GM19035 (cell line): ENCODE measurements around the gene SEC31B.

Experiments used
- ATAC-seq: cut with Tn5 transposase; IDR thresholded peaks from one replicate; pipeline ENCODE4 v1.9.1; 2021; ENCODE audit not compliant: unreplicated experiment

SEC31B gene

GRCh38 chr10:100498059-100498458, 21.6 kb downstream of the SEC31B start:
- ATAC-seq, result no peak

- ATAC-seq, result no peak
These were observed 23.1 kb downstream of the SEC31B start for GRCh38 chr10:100496567-100496966.

GRCh38 chr10:100490531-100490930, 29.1 kb downstream of the SEC31B start:
- ATAC-seq, result no peak

- ATAC-seq, result no peak
These were observed 30.3 kb downstream of the SEC31B start for GRCh38 chr10:100489396-100489795.

GRCh38 chr10:100487529-100487928, 32.1 kb downstream of the SEC31B start:
- no peak for ATAC-seq

- no peak for ATAC-seq
These were observed 33.7 kb downstream of the SEC31B start for GRCh38 chr10:100485801-100486495.

GRCh38 chr10:100485366-100485765, 34.3 kb downstream of the SEC31B start:
- ATAC-seq, result no peak

- no peak for ATAC-seq
These were observed 35.6 kb downstream of the SEC31B start for GRCh38 chr10:100483876-100484666.

- ATAC-seq, result no peak
These were observed 36.9 kb downstream of the SEC31B start for GRCh38 chr10:100482834-100483185.

- peak; percentile 47 for ATAC-seq
These were observed 37.4 kb downstream of the SEC31B start for GRCh38 chr10:100482181-100482833.

GRCh38 chr10:100481462-100482081, 38.1 kb downstream of the SEC31B start:
- ATAC-seq, result peak; percentile 97

GRCh38 chr10:100480002-100480401, 39.7 kb downstream of the SEC31B start:
- no peak for ATAC-seq

GRCh38 chr10:100479037-100479436, 40.6 kb downstream of the SEC31B start:
- no peak for ATAC-seq

GRCh38 chr10:100477970-100478369, 41.7 kb downstream of the SEC31B start:
- no peak for ATAC-seq

- ATAC-seq, result no peak
These were observed 49.3 kb downstream of the SEC31B start for GRCh38 chr10:100470367-100470766.

GRCh38 chr10:100469756-100470155, 49.9 kb downstream of the SEC31B start:
- ATAC-seq, result no peak

GRCh38 chr10:100468978-100469377, 50.7 kb downstream of the SEC31B start:
- no peak for ATAC-seq

GRCh38 chr10:100468322-100468721, 51.3 kb downstream of the SEC31B start:
- no peak for ATAC-seq

GRCh38 chr10:100462709-100463108, 57.0 kb downstream of the SEC31B start, which contains the start of gene WNT8B:
TSS of gene WNT8B (plus strand) at chr10:100463009. CDS start at chr10:100463169, 160 bp downstream.
- no peak for ATAC-seq

GRCh38 chr10:100448951-100449350, 70.7 kb downstream of the SEC31B start:
- ATAC-seq, result no peak

GRCh38 chr10:100447663-100448062, 72.0 kb downstream of the SEC31B start:
- ATAC-seq, result no peak
